GM12874 (cell line): ENCODE measurements around the gene RPL35.

Experiments used
- CTCF ChIP-seq: IDR thresholded peaks from 2 replicates; pipeline ENCODE4 v1.5.1; 2011; ENCODE audit warnings: low read depth, mild to moderate bottlenecking, control low read depth, low read length, moderate library complexity; ENCODE audit not compliant: insufficient read depth

Gene RPL35

DNA sequence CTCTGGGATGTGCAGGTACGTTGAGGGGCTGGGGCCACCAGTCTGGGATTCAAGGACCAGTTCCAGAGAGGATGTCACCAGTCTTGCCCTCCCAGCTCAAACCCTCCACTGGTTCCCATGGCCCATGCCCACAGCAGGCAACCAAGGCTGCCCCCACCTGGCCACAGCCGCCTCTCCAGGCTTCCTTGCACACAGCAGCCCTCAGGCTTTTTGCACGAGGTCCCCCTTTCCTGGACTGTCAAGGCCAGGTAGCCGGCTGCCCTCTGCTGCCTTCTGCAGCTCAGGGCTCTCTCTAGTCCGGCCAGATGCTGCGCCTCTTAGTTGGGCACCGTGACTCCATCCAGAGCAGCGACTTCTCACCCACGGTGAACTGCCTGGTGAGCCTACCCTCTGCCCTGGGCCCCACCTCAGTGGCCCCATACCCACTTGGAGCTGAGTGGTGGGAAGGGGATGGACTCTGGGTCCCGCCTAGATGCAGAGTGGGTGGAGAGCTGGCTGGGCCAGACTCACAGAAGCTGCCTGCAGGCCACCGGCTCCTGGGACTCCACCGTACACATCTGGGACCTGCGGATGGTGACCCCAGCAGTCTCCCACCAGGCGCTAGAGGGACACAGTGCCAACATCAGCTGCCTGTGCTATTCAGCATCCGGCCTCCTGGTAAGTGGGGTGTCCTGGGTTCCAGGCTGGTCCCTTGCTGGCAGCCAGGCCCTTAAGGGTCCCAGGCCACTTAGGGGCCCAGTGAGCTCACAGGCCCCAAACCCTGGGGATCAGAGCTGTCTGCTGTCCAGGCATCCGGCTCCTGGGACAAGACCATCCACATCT, 5.6 kb downstream of the RPL35 start:
- peak; percentile 39; the same call in 1 of the 2 replicates for TF ChIP-seq CTCF

GRCh38 chr9:124855566-124855943, 6.2 kb downstream of the RPL35 start:
- TF ChIP-seq CTCF = no peak

DNA sequence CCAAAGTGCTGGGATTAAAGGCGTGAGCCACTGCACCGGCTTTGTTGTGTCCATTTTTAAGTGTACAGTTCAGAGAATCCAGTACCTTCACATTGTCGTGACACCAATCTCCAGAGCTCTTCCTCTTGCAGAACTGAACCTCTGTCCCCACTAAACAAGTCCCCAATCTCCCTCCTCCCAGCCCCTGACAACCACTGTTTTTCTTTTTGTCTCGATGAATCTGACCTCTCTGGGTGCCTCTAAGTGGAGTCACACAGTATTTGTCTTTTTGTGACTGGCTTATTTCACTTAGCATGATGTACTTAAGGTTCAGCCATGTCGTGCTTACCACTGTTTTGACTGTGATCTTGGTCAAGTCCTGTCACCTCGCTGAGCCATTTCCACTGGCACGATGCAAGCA, 6.9 kb downstream of the RPL35 start:
- no peak for TF ChIP-seq CTCF

GRCh38 chr9:124854161-124854560, 7.6 kb downstream of the RPL35 start:
- no peak for TF ChIP-seq CTCF

GRCh38 chr9:124853605-124854143, 8.1 kb downstream of the RPL35 start:
- no peak for TF ChIP-seq CTCF

DNA sequence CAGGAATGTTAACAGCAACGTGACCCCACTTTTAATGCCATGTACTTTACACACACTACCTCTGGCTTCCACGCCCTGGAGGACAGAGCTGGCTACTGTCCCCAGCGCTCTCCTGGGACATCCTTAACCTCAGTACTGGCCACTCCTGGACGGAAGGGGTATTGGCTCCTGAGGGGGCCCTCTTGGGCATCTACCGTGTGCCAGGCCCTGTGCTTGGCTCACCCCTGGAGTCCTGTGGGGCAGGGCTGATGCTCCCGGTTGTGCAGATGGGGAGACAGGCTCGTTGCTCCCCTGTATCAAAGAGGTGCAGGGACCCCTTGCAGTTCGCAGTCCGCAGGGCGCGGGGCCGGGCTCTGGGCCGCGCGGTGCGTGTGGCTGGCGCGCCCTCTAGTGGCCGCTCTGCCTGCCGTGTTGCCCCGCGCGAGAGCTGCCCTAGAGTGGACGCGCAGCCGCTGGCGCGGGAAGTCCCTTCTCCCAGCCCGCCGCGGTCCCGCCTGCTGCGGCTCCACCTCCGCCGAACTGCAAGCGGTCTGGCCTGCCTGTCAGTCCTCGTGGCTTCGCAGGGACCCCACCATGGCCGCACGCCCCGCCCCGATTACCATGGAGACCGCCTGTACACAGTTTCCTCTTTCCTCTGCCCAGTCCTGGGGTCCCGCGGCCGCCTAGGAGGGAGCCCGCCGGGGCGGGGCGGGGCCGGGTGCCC, 8.8 kb downstream of the RPL35 start, which contains the start of gene WDR38:
TSS of gene WDR38 (plus strand) at position 632 of the 703 bp plus-strand sequence. CDS start 72 bp downstream, outside the sequence.
- TF ChIP-seq CTCF = peak; percentile 96

DNA sequence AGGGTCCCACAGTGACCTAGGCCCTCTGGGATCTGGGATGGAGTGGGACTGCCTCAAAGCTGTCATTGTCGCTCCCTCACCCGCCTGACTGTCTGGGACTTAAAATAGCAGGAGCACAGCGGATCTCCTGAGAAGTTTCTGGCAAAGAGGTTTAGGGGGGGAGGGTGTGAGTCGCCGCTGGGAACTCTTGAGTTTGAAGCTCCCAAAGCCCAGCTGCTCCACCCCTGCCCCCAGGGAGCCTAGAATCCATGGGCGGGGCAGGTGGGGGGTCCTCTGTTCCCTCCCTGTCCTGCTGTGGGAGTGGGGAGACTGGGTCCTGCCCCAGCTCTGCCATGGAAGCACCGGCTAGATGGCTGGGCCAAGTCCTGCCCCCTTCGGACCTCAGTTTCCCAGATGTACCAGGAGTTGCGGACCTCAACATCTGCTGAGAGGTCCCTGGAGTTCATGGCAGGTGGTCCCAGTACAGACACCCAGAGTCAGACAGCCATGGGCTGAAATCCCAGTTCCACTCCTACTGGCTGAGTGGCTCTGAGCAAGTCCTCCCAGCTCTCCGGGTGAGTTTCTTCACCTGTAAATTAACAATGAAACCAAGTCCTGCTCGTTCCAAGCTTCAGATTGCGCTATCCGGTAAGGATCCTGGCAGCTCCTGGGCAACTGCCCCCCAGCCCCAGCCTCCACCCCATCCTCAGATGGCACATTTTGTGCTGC, 9.5 kb downstream of the RPL35 start:
- TF ChIP-seq CTCF = no peak
